ENCODE data around the gene RSPRY1. TPM values are rescaled to one million over a fixed set of nuclear protein-coding genes. Genes with fewer than 3 reads are reported as not detected.

The RSPRY1 gene
- total and polyA plus RNA-seq, 2 of the 8 experiments (the other 6 are each of a cell fraction or from before 2014, with no cell fraction given) = 11.5 to 32.5 TPM

GRCh38 chr16:57264950-57265371 is 78.8 kb downstream of the RSPRY1 start:
- no peaks in the 10 kb centered on the region for H3K36me3 ChIP-seq (ENCODE audit: control insufficient read depth in 2 of 4, insufficient read depth in 4 of 4, low read length in 3 of 4)
- no peak overlapping the region for H2AFZ ChIP-seq (ENCODE audit: low read length)
- no peak overlapping the region for H2BK5ac ChIP-seq (ENCODE audit: low read depth, low read length)
- H3K23me2 ChIP-seq (ENCODE audit: low read depth, low read length) = 0 out of 2 replicates have a peak, but pooled peaks cover 2% of the 10 kb centered on the region
- no peaks in the 10 kb centered on the region for H3K79me2 ChIP-seq (ENCODE audit: control insufficient read depth in 1 of 2, insufficient read depth in 2 of 2, low read length in 2 of 2)
- H2BK12ac ChIP-seq (ENCODE audit: low read depth, low read length) = peak overlapping the region; percentile 60; the same call in 1 of the 2 replicates
- ChIA-PET POLR2A (ENCODE audit: partially characterized antibody) (no interaction called here), CTCF (ENCODE audit: partially characterized antibody) (no interaction called here)
- 0 out of 2 replicates have a peak overlapping the region, but pooled peaks have one; percentile 24 for H2AK5ac ChIP-seq (ENCODE audit: low read depth, low read length)
- TF ChIP-seq CTBP2 (IDR thresholded peaks at IDR 0.05; ENCODE audit: borderline replicate concordance, insufficient read depth, insufficient read length, low read length) (no peak), POU5F1 (IDR thresholded peaks at IDR 0.05; ENCODE audit: low read depth, low read length) (no peak), MAFK (IDR thresholded peaks at IDR 0.05; ENCODE audit: low read depth, low read length) (no peak), KDM4A (IDR thresholded peaks at IDR 0.05; ENCODE audit: low read depth, low read length, severe bottlenecking) (no peak), MAX (IDR thresholded peaks at IDR 0.05) (no peak), TEAD4 (IDR thresholded peaks at IDR 0.05; ENCODE audit: low read depth, low read length) (no peak), RAD21 (IDR thresholded peaks at IDR 0.05 in 1 of 2, conservative IDR thresholded peaks at IDR 0.05 in 1 of 2; ENCODE audit: low read depth in 2 of 2, low read length in 2 of 2) (no peak), GABPA (IDR thresholded peaks at IDR 0.05; ENCODE audit: borderline replicate concordance, insufficient read depth, low read length) (no peak), SRF (IDR thresholded peaks at IDR 0.05; ENCODE audit: low read depth, low read length) (no peak), SP2 (IDR thresholded peaks at IDR 0.05; ENCODE audit: low read length) (no peak), NRF1 (IDR thresholded peaks at IDR 0.05; ENCODE audit: low read depth, low read length) (no peak), JUN (IDR thresholded peaks at IDR 0.05; ENCODE audit: low read depth, low read length) (no peak)
- no peak overlapping the region for H3K4ac ChIP-seq (replicated peaks; ENCODE audit: insufficient read length, low read depth, low read length)
- H3K4me2 ChIP-seq (ENCODE audit: insufficient read depth in 1 of 2, low read depth in 2 of 2, low read length in 2 of 2) = no peak overlapping the region
- no peaks in the 10 kb centered on the region for H3K9me3 ChIP-seq (ENCODE audit: insufficient read depth in 2 of 2, low read depth in 1 of 2, low read length in 1 of 2)
- H3K23ac ChIP-seq (ENCODE audit: insufficient read length) = no peak overlapping the region
- no peak overlapping the region for H4K5ac ChIP-seq (ENCODE audit: insufficient read length, low read depth, low read length)
- no peak for FAIRE-seq
- no peak overlapping the region for H3K9ac ChIP-seq (replicated peaks in 1 of 4; ENCODE audit: extremely low read depth in 1 of 4, low read depth in 3 of 4, low read length in 3 of 4)
- no peak for DNase-seq (ENCODE audit: low read depth in 1 of 2, low spot score in 2 of 2)
- H3K79me1 ChIP-seq (ENCODE audit: low read depth, low read length) = no peaks in the 10 kb centered on the region
- H4K91ac ChIP-seq (replicated peaks; ENCODE audit: insufficient read length, low read length) = no peak overlapping the region
- H2BK15ac ChIP-seq (ENCODE audit: low read length) = no peak overlapping the region
- no peak overlapping the region for H4K8ac ChIP-seq (ENCODE audit: extremely low read depth, insufficient read depth, low read length)
- H3K4me3 ChIP-seq (ENCODE audit: extremely low read depth in 1 of 4, insufficient read depth in 2 of 4, low read depth in 3 of 4, low read length in 4 of 4) = no peak overlapping the region
- peaks cover 3 to 11% (median 6%) of the 10 kb centered on the region in 4 experiments for H3K4me1 ChIP-seq (replicated peaks in 1 of 4; ENCODE audit: control insufficient read depth in 3 of 4, insufficient read depth in 4 of 4, low read length in 3 of 4)
- H4K20me1 ChIP-seq (replicated peaks in 1 of 2; ENCODE audit: control insufficient read depth in 1 of 2, insufficient read depth in 2 of 2, low read length in 2 of 2) = no peaks in the 10 kb centered on the region
- 91% methylated on average over 11 of the region's 11 CpGs; no CpG with 5 or more reads in 1 of the 2 experiments for WGBS, 2 experiments (ENCODE audit: extremely low coverage in 1 of 2, insufficient coverage in 1 of 2, insufficient read length in 1 of 2, insufficient replicate concordance in 2 of 2, low coverage in 1 of 2, low lambda C conversion rate in 2 of 2, missing lambda C conversion rate in 1 of 2)
- H3K27me3 ChIP-seq (replicated peaks in 1 of 4; ENCODE audit: control insufficient read depth in 3 of 4, extremely low read depth in 1 of 4, insufficient read depth in 3 of 4, low read length in 3 of 4) = no peaks in the 10 kb centered on the region
- H2BK120ac ChIP-seq (replicated peaks; ENCODE audit: low read depth, low read length) = no peak overlapping the region
- no peak overlapping the region for H3K18ac ChIP-seq (ENCODE audit: extremely low read depth, low read length)
- H2BK20ac ChIP-seq (ENCODE audit: low read length) = no peak overlapping the region
- no peak overlapping the region for H3K27ac ChIP-seq (ENCODE audit: low read depth, low read length)
- H3K14ac ChIP-seq (ENCODE audit: insufficient read length) = no peak overlapping the region
- H3K56ac ChIP-seq (replicated peaks; ENCODE audit: insufficient read length, low read depth, low read length) = no peak overlapping the region

All from H1 (cell line).